ENCODE data around the gene MYO7B.

The MYO7B gene

DNA sequence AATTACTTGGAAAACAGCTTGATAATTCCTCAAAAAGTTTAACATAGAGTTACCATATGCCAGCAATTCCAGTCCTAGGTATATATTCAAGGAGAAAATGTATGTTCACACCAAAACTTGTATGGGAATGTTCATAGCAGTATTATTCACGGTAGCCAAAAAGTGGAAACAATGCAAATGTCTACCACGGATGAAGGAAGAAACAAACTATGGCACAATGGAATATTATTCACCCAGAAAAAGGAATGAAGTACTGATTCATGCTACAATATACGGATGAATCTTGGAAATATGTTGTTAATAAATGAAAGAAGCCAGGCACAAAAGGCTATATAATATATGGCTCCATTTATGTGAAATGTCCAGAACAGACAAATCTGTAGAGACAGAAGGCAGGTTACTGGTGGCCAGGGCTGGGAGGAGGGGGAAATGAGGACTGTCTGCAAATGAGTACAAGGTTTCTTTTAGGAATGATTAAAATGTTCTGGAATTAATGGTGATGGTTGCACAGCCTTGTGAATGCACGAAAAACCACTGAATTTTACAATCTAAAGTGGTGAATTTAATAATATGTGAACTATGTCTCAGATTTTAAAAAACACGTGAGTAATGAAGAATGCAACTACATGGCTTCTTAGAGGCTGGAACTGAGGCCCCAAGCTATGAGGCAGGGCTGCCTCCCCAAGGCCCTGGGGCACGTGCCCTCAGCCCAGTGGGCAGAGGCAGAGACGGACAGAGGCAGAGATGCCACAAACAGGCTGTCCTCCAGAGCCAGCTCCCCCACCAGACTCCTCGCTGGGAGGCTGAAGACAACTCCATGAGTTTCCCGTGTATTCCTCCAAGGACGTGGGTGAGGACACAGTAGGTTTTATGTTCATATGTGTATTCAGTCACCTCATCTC lies 134.8 kb downstream of the MYO7B start:
- H3K27me3 ChIP-seq (ENCODE audit: insufficient read depth, poor library complexity, severe bottlenecking), result peaks cover 22% of the 10 kb centered on the region
- H3K4me3 ChIP-seq (replicated peaks; ENCODE audit: insufficient read depth, low read length), result no peak overlapping the region
- no peak overlapping the region for H3K27ac ChIP-seq (replicated peaks)
- DNase-seq (ENCODE audit: low read depth in 1 of 2, low spot score in 1 of 2), result no peak
- TF ChIP-seq SPI1 (IDR thresholded peaks at IDR 0.05; ENCODE audit: borderline replicate concordance, low read depth) (no peak), POLR2AphosphoS5 (IDR thresholded peaks at IDR 0.05; ENCODE audit: low read depth) (no peak), GABPA (IDR thresholded peaks at IDR 0.05; ENCODE audit: low read depth) (no peak)
- TF ChIP-seq, protein P1, sequence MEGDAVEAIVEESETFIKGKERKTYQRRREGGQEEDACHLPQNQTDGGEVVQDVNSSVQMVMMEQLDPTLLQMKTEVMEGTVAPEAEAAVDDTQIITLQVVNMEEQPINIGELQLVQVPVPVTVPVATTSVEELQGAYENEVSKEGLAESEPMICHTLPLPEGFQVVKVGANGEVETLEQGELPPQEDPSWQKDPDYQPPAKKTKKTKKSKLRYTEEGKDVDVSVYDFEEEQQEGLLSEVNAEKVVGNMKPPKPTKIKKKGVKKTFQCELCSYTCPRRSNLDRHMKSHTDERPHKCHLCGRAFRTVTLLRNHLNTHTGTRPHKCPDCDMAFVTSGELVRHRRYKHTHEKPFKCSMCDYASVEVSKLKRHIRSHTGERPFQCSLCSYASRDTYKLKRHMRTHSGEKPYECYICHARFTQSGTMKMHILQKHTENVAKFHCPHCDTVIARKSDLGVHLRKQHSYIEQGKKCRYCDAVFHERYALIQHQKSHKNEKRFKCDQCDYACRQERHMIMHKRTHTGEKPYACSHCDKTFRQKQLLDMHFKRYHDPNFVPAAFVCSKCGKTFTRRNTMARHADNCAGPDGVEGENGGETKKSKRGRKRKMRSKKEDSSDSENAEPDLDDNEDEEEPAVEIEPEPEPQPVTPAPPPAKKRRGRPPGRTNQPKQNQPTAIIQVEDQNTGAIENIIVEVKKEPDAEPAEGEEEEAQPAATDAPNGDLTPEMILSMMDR (IDR thresholded peaks at IDR 0.05; ENCODE audit: insufficient read depth, low read length), result no peak
- TF ChIP-seq, protein P2, sequence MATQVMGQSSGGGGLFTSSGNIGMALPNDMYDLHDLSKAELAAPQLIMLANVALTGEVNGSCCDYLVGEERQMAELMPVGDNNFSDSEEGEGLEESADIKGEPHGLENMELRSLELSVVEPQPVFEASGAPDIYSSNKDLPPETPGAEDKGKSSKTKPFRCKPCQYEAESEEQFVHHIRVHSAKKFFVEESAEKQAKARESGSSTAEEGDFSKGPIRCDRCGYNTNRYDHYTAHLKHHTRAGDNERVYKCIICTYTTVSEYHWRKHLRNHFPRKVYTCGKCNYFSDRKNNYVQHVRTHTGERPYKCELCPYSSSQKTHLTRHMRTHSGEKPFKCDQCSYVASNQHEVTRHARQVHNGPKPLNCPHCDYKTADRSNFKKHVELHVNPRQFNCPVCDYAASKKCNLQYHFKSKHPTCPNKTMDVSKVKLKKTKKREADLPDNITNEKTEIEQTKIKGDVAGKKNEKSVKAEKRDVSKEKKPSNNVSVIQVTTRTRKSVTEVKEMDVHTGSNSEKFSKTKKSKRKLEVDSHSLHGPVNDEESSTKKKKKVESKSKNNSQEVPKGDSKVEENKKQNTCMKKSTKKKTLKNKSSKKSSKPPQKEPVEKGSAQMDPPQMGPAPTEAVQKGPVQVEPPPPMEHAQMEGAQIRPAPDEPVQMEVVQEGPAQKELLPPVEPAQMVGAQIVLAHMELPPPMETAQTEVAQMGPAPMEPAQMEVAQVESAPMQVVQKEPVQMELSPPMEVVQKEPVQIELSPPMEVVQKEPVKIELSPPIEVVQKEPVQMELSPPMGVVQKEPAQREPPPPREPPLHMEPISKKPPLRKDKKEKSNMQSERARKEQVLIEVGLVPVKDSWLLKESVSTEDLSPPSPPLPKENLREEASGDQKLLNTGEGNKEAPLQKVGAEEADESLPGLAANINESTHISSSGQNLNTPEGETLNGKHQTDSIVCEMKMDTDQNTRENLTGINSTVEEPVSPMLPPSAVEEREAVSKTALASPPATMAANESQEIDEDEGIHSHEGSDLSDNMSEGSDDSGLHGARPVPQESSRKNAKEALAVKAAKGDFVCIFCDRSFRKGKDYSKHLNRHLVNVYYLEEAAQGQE (IDR thresholded peaks at IDR 0.05; ENCODE audit: insufficient replicate concordance, low read depth), result no peak

DNA sequence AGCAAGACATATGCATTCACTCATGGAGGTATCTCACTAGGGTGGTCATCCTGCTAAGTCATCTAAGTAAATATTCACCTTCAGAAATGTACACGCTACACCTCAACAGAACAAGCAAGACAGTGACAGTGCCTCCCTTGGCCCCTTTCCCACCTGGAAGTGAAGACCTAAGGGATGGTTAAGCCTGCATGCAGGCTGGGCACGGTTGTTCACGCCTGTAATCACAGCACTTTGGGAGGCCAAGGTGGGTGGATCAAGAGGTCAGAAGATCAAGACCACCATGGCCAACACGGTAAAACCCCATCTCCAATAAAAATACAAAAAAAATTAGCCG lies 135.4 kb downstream of the MYO7B start:
- no peak overlapping the region for H3K4me3 ChIP-seq (replicated peaks; ENCODE audit: insufficient read depth, low read length)
- peaks cover 25% of the 10 kb centered on the region for H3K27me3 ChIP-seq (ENCODE audit: insufficient read depth, poor library complexity, severe bottlenecking)
- TF ChIP-seq, protein P2 (IDR thresholded peaks at IDR 0.05; ENCODE audit: insufficient replicate concordance, low read depth), result no peak
- no peak for TF ChIP-seq GABPA (IDR thresholded peaks at IDR 0.05; ENCODE audit: low read depth)
- TF ChIP-seq POLR2AphosphoS5 (IDR thresholded peaks at IDR 0.05; ENCODE audit: low read depth), result no peak
- TF ChIP-seq, protein P1 (IDR thresholded peaks at IDR 0.05; ENCODE audit: insufficient read depth, low read length), result no peak
- no peak for TF ChIP-seq SPI1 (IDR thresholded peaks at IDR 0.05; ENCODE audit: borderline replicate concordance, low read depth)
- no peak for DNase-seq (ENCODE audit: low read depth in 1 of 2, low spot score in 1 of 2)
- no peak overlapping the region for H3K27ac ChIP-seq (replicated peaks)

DNA sequence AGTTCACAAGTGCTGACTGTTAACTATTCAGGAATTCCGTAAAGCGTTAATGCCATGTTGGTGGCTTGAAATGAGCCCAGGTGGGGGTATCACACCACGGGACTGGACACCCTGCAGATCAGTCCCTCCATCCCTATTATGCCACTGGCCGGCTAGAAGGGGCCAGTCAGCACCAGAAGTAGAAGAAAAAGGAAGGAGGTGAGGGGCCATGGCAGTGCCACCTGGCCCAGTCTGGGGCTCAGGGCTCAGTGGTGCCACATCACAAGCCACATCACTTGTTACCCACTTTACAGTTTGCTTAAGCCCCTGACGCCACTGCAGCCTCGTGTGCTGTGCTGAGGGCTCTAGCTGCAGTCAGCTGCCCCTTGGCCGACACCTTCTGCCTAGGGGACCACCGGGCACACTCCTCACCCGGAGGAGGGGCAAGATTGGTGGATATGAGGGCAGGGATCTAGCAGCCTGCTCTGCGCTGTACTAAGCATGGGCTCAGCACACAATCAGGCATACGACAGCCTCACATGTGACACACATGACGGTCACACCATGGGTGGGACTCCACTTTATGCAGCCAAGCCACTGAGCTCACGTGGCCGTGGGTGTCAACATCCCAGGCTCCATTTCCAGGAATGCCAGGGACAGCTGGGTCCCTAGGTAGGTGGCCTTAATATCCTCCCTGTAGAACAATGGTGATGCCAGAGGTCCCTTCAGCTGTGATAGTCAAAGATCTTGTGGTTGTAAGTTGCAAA lies 136.2 kb downstream of the MYO7B start:
- Histone ChIP-seq H3K4me3 (replicated peaks; ENCODE audit: insufficient read depth, low read length) (no peak overlapping the region), H3K27ac (replicated peaks) (no peak overlapping the region), H3K27me3 (ENCODE audit: insufficient read depth, poor library complexity, severe bottlenecking) (peaks cover 25% of the 10 kb centered on the region)
- no peak for DNase-seq (ENCODE audit: low read depth in 1 of 2, low spot score in 1 of 2)
- TF ChIP-seq POLR2AphosphoS5 (IDR thresholded peaks at IDR 0.05; ENCODE audit: low read depth) (no peak), GABPA (IDR thresholded peaks at IDR 0.05; ENCODE audit: low read depth) (no peak), SPI1 (IDR thresholded peaks at IDR 0.05; ENCODE audit: borderline replicate concordance, low read depth) (no peak)
- TF ChIP-seq, protein P2 (IDR thresholded peaks at IDR 0.05; ENCODE audit: insufficient replicate concordance, low read depth), result no peak
- TF ChIP-seq, protein P1 (IDR thresholded peaks at IDR 0.05; ENCODE audit: insufficient read depth, low read length), result no peak
